Parietal lobe (tissue), 2 donors: ENCODE data around the gene SERINC3. TPM values are rescaled to one million over a fixed set of nuclear protein-coding genes. Genes with fewer than 3 reads are reported as not detected.

ENCODE experiments used
- small RNA-seq: library from RNA; depleted of rRNA; stranded (forward); fragments of <200 nt; gene quantifications from one replicate; pipeline ENCODE3, GENCODE V24; 2014; ENCODE audit warnings: low replicate concordance
- total RNA-seq: library from RNA; depleted of rRNA; stranded (reverse); fragments of >200 nt; gene quantifications from one replicate; pipeline ENCODE4 v1.2.3, GENCODE V29; 2014

SERINC3 gene
- total RNA-seq = 67.6 TPM

DNA sequence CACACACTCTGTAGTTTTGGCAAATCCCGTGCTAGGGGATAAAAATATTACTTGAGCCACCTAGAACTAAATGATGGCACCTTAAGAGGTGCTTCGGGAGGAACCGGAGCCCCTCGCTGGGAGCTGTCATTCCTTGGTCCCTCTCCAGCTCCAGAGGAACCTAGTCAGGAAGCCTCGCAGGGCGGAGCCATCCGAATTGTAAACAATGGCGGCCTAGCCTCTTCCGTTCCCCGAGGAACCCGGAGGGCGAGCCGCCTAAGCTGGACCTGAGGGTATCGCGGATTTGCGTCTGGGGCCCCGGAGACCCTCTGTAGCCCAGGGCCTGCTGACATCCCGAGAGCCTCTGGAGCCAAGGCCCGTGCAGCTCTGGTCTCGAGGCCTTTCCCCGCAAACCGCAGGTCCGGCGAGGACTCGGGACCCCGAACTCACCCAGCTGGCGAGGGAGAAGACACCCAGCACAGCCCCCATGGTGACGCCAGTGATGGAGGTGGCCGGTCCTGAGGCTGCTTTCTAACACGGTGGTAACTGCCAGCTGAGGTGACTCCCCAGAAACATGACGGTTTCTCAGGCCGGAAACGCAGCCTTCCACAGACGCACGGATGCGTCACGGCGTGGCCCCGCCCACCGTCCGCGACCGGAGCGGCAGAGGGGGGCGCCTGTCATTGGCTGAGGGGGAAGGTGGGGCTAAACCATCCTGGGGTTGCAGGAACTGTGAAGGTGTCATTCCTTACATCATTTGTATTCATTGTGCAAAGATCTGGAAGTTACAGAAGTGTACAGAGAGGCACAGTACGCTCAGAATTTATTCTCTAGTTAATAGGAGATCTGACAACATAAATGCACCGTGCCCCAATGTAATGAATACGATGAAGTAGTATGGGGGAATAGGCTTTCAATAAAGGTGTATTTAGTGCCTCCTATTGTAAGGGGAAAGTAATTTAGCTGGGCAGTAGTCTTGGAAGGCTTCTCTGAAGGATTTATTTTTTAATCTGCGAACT lies at the start of gene SERINC3:
SERINC3 (minus strand) TSS at position 587 of the 998 bp plus-strand sequence; CDS start at position 468, 119 bp downstream.

DNA sequence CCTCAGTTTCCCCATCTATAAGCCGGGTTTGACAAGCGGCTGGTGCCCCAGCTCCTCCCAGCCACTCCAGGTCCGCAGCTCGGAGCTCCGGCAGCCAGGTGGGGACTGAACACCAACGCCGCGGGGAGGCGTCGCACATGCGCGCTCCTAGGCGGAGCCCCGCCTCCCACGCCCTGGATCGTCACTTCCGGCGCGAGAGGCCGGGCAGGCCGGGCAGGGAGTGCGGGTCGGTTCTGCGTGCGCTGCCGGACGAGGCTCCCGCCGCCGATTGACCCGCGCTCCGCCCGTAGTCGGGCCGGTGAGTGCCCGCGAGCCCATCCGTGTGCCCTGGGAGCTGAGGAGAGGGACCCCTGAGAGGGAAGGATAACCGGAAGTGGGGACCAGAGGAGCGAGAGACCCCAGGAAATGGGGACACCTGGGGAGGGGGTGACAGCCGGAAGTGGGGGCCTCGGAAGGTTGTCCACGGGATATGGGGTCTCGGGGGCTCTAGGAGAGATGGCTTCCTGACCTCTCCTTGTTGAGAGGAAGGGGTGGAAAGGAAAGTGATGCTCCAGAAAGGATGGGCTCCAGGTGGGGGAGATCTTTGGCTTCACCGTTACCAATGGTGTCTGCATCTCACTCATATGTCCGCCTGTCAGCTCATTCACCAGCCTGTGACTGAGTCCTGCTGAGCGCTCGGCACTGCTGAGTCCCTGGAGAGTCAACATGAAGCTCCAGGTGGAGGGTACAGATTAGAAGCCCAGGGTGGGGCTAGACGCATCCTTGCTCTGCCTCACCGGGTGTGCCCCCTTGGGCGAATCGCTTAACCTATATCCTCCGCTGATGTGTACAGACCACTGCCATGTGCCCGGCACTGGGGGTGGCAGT lies 45.9 kb downstream of the SERINC3 start, which contains the start of gene TTPAL:
TTPAL (plus strand) TSS at position 181 of the 867 bp plus-strand sequence. CDS start 4,126 bp downstream, outside the sequence.

Small RNA genes within 50 kb of the gene (small RNA-seq; reads per million reads assigned to genes)
- 0.21 reads per million for gene RPL37AP1

Other genes starting within 250 kb of the SERINC3 start
- 7.2 TPM for gene FITM2, start 210.9 kb downstream of the SERINC3 start, total RNA-seq
- gene R3HDML, start 185.0 kb downstream of the SERINC3 start, total RNA-seq = not detected
- gene HNF4A, start 166.4 kb downstream of the SERINC3 start, total RNA-seq = not detected
- gene TTPAL, start 46.2 kb downstream of the SERINC3 start, total RNA-seq = 9.7 TPM
- gene PKIG, start 60.5 kb upstream of the SERINC3 start, total RNA-seq = 23.2 TPM
- gene ADA, start 129.6 kb upstream of the SERINC3 start, total RNA-seq = 0.63 TPM
- not detected for gene CCN5, start 193.3 kb upstream of the SERINC3 start, total RNA-seq
- gene KCNK15, start 223.8 kb upstream of the SERINC3 start, total RNA-seq = not detected